Keratinocyte (primary cell): Measurements from ENCODE around the gene PUS1.

ENCODE experiments used
- EZH2 ChIP-seq: IDR thresholded peaks from one replicate; pipeline ENCODE4 v1.6.1; 2012; ENCODE audit warnings: inconsistent platforms, mild to moderate bottlenecking, low read length, moderate library complexity
- TF ChIP-seq, protein P1 (sequence below), 3 experiments: IDR thresholded peaks in 1 of 3; conservative IDR thresholded peaks in 1 of 3; optimal IDR thresholded peaks in 1 of 3; 2 replicates in 2 of 3; 3 replicates in 1 of 3; pipeline versions ENCODE3 to v1.5.1; 2011; ENCODE audit warnings: low read length in 3 of 3, mild to moderate bottlenecking in 3 of 3, moderate library complexity in 2 of 3, control low read depth in 1 of 3, inconsistent platforms in 1 of 3; ENCODE audit not compliant: insufficient read depth in 2 of 3; ENCODE audit errors: extremely low read depth in 1 of 3

DNA sequence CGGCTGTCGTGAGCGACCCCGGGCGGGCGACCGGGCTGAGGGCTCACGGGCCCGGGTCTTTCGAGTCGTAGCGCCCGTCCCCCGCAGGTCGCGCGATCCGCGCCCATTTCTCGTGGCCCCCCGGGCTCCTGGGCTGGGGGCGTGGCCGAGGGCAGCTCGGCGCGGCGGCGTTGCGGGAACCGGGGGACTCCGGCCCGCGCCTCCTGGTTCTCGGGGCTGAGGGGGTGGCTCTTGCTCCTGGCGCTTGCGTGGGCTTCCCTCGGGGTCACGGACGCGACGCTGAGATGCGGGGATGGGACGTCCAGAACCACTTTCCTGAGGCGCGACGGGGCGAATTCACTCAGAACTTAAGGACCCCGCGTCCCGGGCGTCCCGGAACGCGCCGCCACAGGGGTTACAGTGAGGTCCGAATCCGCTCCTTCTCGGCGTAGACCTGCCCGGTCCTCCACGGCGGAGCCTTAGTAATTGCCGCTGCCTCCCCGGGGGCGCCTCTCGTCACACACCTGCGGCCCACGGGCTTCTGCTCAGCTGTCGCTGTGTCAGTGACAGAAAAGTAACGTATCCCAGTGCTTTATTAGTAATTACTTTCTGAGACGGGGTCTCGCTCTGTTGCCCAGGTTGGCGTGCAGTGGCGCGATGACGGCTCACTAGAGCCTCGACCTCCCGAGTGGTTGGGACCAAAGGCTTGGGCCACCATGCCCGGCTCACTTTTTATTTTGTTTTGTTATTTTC, 21.3 kb downstream of the PUS1 start:
- TF ChIP-seq, protein P1, sequence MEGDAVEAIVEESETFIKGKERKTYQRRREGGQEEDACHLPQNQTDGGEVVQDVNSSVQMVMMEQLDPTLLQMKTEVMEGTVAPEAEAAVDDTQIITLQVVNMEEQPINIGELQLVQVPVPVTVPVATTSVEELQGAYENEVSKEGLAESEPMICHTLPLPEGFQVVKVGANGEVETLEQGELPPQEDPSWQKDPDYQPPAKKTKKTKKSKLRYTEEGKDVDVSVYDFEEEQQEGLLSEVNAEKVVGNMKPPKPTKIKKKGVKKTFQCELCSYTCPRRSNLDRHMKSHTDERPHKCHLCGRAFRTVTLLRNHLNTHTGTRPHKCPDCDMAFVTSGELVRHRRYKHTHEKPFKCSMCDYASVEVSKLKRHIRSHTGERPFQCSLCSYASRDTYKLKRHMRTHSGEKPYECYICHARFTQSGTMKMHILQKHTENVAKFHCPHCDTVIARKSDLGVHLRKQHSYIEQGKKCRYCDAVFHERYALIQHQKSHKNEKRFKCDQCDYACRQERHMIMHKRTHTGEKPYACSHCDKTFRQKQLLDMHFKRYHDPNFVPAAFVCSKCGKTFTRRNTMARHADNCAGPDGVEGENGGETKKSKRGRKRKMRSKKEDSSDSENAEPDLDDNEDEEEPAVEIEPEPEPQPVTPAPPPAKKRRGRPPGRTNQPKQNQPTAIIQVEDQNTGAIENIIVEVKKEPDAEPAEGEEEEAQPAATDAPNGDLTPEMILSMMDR (optimal IDR thresholded peaks at IDR 0.05 in 1 of 3, IDR thresholded peaks at IDR 0.05 in 1 of 3, conservative IDR thresholded peaks at IDR 0.05 in 1 of 3; ENCODE audit: extremely low read depth in 1 of 3, insufficient read depth in 2 of 3, low read length in 3 of 3), result no peak
- no peak for TF ChIP-seq EZH2
